Measurements from ENCODE around the gene FLOT1. TPM values are rescaled to one million over a fixed set of nuclear protein-coding genes. Genes with fewer than 3 reads are reported as not detected.

FLOT1 gene
- total RNA-seq, 1 donor: 119 TPM

DNA sequence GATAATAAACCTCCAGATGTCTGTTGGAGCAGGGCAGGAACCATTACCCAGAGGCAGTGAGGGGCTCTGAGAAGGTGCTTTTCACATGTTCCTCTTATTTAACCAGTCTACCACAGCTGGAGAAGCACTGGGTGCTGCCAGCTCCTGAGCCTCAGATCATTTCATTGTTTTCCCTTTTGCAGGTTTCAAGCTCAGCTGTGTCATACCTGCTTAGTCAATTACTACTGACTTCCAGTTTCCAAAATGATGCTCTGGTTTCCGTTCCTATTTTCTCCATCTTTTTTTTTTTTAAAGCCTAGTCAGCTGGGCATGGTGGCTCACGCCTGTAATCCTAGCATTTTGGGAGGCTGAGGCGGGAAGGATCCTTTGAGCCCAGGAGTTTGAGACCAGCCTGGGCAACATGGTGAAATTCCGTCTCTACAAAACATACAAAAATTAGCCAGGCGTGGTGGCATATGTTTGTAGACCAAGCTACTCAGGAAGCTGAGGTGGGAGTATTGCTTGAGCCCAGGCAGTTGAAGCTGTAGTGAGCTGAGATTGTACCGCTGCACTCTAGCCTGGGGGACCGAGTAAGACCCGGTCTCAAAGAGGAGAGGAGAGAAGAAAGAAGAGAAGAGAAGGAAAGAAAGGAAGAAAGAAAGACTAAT, 6.7 kb downstream of the FLOT1 start:
- no peak overlapping the region for H3K4me3 ChIP-seq (ENCODE audit: low read depth, low read length)
- no peak for DNase-seq (ENCODE audit: low read depth)
- TF ChIP-seq, protein P1, sequence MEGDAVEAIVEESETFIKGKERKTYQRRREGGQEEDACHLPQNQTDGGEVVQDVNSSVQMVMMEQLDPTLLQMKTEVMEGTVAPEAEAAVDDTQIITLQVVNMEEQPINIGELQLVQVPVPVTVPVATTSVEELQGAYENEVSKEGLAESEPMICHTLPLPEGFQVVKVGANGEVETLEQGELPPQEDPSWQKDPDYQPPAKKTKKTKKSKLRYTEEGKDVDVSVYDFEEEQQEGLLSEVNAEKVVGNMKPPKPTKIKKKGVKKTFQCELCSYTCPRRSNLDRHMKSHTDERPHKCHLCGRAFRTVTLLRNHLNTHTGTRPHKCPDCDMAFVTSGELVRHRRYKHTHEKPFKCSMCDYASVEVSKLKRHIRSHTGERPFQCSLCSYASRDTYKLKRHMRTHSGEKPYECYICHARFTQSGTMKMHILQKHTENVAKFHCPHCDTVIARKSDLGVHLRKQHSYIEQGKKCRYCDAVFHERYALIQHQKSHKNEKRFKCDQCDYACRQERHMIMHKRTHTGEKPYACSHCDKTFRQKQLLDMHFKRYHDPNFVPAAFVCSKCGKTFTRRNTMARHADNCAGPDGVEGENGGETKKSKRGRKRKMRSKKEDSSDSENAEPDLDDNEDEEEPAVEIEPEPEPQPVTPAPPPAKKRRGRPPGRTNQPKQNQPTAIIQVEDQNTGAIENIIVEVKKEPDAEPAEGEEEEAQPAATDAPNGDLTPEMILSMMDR (IDR thresholded peaks at IDR 0.05; ENCODE audit: insufficient read depth, low read depth, low read length): no peak

DNA sequence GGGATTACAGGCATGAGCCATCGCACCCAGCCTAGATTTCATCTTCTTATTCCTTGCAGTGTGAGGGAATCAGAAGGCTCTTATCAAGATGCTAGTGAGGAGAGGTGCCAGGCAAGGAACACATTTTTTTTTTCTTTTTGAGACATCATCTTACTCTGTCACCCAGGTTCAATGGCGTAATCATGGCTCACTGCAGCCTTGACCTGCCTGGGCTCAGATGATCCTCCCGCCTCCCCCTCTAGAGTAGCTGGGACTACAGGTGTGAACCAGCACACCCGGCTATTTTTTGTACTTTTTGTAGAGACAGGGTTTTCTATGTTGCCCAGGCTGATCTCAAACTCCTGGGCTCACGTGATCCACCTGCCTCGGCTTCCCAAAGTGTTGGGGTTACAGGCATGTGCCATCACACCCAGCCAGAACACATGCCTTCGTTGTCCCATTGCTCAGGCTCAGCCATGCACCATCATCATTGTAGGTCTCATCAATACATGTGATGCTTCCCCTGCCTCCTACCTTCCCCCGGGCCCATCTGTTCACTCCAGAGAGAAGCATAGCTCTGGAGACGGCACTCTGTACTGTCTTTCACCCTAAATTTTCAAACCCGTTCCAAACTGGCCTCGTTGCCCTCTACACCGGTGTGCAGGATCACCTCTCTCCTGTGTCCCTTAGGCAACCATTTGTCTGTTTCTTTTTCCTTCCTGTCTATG, 10.1 kb downstream of the FLOT1 start:
- TF ChIP-seq, protein P1 (IDR thresholded peaks at IDR 0.05; ENCODE audit: insufficient read depth, low read depth, low read length): no peak
- no peak overlapping the region for H3K4me3 ChIP-seq (ENCODE audit: low read depth, low read length)
- DNase-seq (ENCODE audit: low read depth): no peak

DNA sequence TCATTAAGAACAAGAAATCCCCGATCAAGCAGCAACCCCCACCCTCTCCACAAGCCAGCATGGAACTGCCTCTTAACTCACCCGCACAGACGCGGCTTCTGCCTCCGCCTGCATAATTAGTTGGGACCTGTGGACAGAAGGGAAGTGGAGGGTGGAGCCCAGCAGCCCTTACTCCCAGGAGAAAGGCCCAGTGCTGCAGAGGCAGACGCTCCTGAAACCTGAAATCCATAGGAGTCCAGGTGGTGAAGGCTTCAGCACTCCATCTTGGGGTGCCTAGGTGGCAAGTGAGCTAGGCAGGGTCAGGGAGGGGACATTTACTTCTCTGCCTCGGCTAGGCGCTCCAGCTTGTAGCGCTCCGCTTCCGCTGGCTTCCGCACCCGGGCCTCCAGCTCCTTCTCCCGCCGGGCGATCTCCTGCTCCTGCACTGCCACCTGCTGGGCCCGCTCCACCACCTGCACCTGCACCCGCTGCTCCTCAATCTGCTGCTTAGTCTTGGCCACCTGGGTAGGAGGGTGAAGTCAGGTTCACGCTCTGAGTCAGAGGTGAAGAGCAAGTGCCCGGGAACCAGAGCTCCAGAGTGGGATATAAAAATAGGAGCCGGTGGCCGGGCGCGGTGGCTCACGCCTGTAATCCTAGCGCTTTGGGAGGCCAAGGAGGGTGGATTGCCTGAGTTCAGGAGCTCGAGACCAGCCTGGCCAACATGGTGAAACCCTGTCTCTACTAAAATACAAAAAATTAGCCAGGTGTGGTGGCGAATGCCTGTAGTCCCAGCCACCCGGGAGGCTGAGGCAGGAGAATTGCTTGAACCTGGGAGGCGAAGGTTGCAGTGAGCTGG, 11.7 kb downstream of the FLOT1 start:
- no peak for DNase-seq (ENCODE audit: low read depth)
- TF ChIP-seq, protein P1 (IDR thresholded peaks at IDR 0.05; ENCODE audit: insufficient read depth, low read depth, low read length): peak; percentile 39
- H3K4me3 ChIP-seq (ENCODE audit: low read depth, low read length): no peak overlapping the region

DNA sequence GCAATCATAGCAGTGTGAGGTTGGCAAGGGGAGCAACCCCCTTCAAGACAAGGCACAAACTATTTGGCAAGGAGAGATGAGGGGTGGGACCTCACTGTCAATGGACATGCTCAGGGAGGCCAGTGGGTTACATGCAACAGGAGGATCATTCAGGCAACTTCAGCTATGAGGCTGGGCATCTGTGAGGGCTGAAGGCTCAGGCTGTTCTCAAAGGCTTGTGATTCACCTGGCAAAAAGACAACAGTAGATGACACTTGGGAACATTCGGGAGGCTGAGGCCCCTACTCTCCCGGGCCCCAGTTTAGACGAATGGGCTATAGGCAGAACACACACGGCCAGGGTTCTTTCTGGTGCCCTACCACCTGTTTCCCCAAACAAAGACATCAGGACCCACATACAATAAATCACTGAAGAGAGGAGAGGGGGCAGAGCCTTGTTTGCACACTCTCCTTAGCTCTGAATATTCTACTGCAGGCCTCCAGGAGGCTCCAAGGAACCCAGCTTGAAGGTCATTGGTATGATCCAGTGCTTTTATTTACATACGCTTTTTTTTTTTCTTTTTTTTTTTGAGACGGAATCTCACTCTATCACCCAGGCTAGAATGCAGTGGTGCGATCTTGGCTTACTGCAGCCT, 14.4 kb downstream of the FLOT1 start:
- H3K4me3 ChIP-seq (ENCODE audit: low read depth, low read length): no peak overlapping the region
- peak; percentile 58 for DNase-seq (ENCODE audit: low read depth)
- TF ChIP-seq, protein P1 (IDR thresholded peaks at IDR 0.05; ENCODE audit: insufficient read depth, low read depth, low read length): peak; percentile 39

DNA sequence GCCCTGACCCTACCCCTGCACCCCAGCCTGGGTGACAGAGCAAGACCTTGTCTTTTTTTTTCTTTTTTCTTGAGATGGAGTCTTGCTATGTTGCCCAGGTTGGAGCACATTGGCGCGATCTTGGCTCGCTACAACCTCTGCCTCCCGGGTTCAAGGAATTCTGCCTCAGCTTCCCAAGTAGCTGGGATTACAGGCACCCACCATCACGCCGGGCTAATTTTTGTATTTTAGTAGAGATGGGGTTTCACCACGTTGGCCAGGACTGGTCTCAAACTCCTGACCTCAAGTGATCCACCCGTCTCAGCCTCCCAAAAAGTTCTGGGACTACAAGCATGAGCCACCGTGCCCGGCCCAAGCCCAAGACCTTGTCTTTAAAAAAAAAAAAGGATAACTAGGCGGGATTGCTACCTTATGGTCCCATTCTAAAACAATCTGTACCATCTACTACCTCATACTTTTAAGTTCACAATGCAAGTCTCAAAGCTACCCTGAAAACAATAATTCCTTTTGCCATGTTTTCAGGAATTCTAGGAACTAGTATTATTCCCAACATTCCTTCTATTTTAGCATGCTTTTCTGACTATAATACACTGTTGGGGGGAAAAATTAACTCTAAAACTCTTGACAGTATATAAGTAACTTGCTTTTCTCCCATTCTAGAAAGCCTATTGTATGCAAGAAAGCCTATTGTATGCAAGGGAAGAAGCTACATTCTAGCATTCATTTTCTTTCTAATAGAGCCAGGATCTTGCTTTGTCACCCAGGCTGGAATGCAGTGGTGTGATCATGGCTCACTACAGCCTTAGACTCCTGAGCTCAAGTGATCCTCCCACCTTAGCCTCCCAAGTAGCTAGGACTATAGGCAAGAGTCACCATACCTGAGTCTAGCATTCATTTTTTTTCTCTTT, 15.7 kb downstream of the FLOT1 start:
- TF ChIP-seq, protein P1 (IDR thresholded peaks at IDR 0.05; ENCODE audit: insufficient read depth, low read depth, low read length): no peak
- DNase-seq (ENCODE audit: low read depth): no peak
- no peak overlapping the region for H3K4me3 ChIP-seq (ENCODE audit: low read depth, low read length)
